B cell (primary cell): Measurements from ENCODE around the gene HPF1.
"Not testable (repeated sequence)": the region's sequence is repeated elsewhere in the genome, so short reads cannot be mapped to it uniquely, and the experiment has no call there.

Source experiments
- CTCF ChIP-seq: fragments of 200-600 bp; IDR thresholded peaks from one replicate; pipeline ENCODE4 v1.8.0; 2022; ENCODE audit warnings: antibody characterized with exemption, mild to moderate bottlenecking
- EZH2 ChIP-seq: IDR thresholded peaks from 2 replicates; pipeline ENCODE4 v1.6.1; 2012; ENCODE audit warnings: borderline replicate concordance, low read depth, mild to moderate bottlenecking, moderate library complexity, low read length; ENCODE audit not compliant: insufficient read depth, poor library complexity, severe bottlenecking

GRCh38 chr4:169806770-169807169 lies 49.0 kb upstream of the HPF1 start:
- TF ChIP-seq CTCF, EZH2: not testable (repeated sequence)
